ENCODE results near the gene BTBD9. TPM values are rescaled to one million over a fixed set of nuclear protein-coding genes. Genes with fewer than 3 reads are reported as not detected.

The BTBD9 gene
- total RNA-seq, 2 experiments from 2014 or later: 6.2 to 6.4 TPM

DNA sequence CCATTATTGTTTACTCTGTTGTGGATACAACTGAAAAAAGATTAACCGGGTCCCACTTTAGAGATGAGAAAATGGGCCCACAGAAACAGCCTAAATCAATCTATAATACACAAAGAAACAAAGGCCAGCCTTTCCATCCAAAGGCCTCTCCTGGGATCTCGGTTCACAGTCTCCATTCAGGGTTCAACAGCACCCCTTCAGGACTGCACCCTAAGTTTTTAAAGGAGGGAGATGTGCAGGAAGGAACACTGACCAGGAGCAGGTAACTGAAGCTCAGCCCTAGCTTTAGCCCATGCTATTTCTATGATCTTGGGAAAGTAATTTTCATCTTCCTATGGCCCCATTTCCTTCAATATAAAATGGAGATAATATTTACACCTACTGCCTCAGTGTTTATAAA, 147.7 kb downstream of the BTBD9 start:
- ATAC-seq (no peak), DNase-seq (no peak)
- Mint-ChIP-seq H3K27me3 (no peaks in the 10 kb centered on the region), H3K9me3 (no peaks in the 10 kb centered on the region), H3K36me3 (ENCODE audit: low read depth) (no peaks in the 10 kb centered on the region), H3K4me1 (ENCODE audit: low read depth) (peaks cover 3% of the 10 kb centered on the region), H3K4me3 (no peak overlapping the region), H3K27ac (no peak overlapping the region)
- POLR2A ChIA-PET: no interaction called here
- TF ChIP-seq, protein P1, sequence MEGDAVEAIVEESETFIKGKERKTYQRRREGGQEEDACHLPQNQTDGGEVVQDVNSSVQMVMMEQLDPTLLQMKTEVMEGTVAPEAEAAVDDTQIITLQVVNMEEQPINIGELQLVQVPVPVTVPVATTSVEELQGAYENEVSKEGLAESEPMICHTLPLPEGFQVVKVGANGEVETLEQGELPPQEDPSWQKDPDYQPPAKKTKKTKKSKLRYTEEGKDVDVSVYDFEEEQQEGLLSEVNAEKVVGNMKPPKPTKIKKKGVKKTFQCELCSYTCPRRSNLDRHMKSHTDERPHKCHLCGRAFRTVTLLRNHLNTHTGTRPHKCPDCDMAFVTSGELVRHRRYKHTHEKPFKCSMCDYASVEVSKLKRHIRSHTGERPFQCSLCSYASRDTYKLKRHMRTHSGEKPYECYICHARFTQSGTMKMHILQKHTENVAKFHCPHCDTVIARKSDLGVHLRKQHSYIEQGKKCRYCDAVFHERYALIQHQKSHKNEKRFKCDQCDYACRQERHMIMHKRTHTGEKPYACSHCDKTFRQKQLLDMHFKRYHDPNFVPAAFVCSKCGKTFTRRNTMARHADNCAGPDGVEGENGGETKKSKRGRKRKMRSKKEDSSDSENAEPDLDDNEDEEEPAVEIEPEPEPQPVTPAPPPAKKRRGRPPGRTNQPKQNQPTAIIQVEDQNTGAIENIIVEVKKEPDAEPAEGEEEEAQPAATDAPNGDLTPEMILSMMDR (IDR thresholded peaks at IDR 0.05): no peak
- CTCF ChIA-PET: interaction anchor here (2.1 kb wide), 1 partner anchor 458 kb away, joined by 6 read pairs; no protein-coding TSS in a partner anchor
- intact Hi-C loops (cut with micrococcal nuclease): loop anchor here (5.0 kb wide), 1 partner anchor 795 kb away; the partner anchor contains the start of gene MDGA1

DNA sequence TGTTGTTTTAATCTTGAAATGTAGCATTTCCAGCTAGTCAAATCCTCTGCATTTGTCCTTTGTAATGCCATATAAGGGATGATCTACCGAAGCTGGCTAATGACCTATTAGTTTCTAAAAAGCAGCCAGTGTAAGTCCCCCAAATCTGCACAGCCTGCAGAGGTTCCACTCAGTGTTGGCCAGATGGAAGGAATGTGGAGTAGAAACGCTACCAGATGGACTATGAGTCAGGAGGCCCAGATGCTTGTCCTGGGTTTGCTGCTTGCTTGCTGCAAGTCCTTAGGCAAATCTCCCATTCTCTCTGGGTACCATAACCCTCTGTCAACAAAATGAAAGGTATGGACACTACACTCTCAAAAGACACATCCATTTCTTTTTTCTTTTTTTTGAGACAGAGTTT, 149.8 kb downstream of the BTBD9 start:
- Mint-ChIP-seq H3K9me3 (no peaks in the 10 kb centered on the region), H3K27ac (no peak overlapping the region)

DNA sequence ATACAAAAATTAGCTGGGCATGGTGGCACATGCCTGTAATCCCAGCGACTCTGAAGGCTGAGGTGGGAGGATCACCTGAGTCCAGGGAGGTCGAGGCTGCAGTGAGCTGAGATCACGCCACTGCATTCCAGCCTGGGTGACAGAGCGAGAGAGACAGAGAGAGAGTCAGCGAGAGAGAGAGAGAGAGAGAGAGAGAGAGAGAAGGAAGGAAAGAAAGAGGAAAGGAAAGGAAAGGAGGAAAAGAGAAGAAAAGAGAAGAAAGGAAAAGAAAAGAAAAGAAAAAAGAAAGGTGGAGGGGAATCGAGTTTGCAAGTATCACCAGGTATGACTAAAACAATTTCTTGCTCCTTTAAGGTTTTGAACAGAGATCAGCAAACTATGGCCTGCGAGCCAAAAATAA, 152.3 kb downstream of the BTBD9 start:
- Mint-ChIP-seq H3K4me1 (ENCODE audit: low read depth) (no peaks in the 10 kb centered on the region), H3K4me3 (no peak overlapping the region), H3K27me3 (no peaks in the 10 kb centered on the region), H3K9me3 (no peaks in the 10 kb centered on the region), H3K36me3 (ENCODE audit: low read depth) (no peaks in the 10 kb centered on the region), H3K27ac (no peak overlapping the region)
- TF ChIP-seq, protein P1 (IDR thresholded peaks at IDR 0.05): no peak
- ChIA-PET POLR2A (no interaction called here), CTCF (interaction anchor here (1.4 kb wide), 1 partner anchor 795 kb away, joined by 3 read pairs; no protein-coding TSS in a partner anchor)
- DNase-seq: no peak
- ATAC-seq: no peak
- intact Hi-C loops (cut with micrococcal nuclease): no loop called here

More for the DNA sequence above, 149.8 kb downstream of the BTBD9 start:
- ATAC-seq (no peak), DNase-seq (no peak)
- CTCF ChIA-PET: no interaction called here
- Mint-ChIP-seq H3K4me1 (ENCODE audit: low read depth) (no peaks in the 10 kb centered on the region), H3K36me3 (ENCODE audit: low read depth) (no peaks in the 10 kb centered on the region), H3K27me3 (no peaks in the 10 kb centered on the region), H3K4me3 (no peak overlapping the region)
- POLR2A ChIA-PET: no interaction called here
- TF ChIP-seq, protein P1 (IDR thresholded peaks at IDR 0.05): no peak
- intact Hi-C loops (cut with micrococcal nuclease): loop anchor here (5.0 kb wide), 1 partner anchor 793 kb away; the partner anchor contains the start of gene MDGA1

DNA sequence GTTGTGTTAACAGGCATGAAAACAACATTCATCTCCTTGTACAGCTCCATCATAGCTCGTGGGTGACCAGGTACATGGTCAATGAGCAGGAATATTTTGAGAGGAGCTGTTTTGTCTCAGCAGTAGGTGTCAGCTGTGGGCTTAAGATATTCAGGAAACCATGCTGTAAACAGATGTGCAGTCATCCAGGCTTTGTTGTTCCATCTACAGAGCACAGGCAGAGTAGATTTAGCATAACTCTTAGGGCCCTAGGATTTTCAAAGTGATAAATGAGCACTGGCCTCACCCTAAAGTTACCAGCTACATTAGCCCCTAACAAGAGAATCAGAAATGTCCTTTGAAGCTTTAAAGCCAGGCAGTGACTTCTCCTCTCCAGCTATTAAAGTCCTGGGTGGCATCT, 154.2 kb downstream of the BTBD9 start:
- H3K4me1 Mint-ChIP-seq (ENCODE audit: low read depth): no peaks in the 10 kb centered on the region
- no peaks in the 10 kb centered on the region for H3K27me3 Mint-ChIP-seq
- no peak overlapping the region for H3K27ac Mint-ChIP-seq
- no peak for DNase-seq
- TF ChIP-seq, protein P1 (IDR thresholded peaks at IDR 0.05): no peak
- H3K9me3 Mint-ChIP-seq: no peaks in the 10 kb centered on the region
- H3K4me3 Mint-ChIP-seq: no peak overlapping the region
- no peaks in the 10 kb centered on the region for H3K36me3 Mint-ChIP-seq (ENCODE audit: low read depth)
- ChIA-PET CTCF (interaction anchor here (1.2 to 5.3 kb wide), 3 partner anchors 9 to 17 kb away, joined by 3 to 33 read pairs (median 3); no protein-coding TSS in a partner anchor), POLR2A (interaction anchor here (0.8 kb wide), 1 partner anchor 10 kb away, joined by 3 read pairs; no protein-coding TSS in a partner anchor)
- intact Hi-C loops (cut with micrococcal nuclease): no loop called here
- no peak for ATAC-seq

DNA sequence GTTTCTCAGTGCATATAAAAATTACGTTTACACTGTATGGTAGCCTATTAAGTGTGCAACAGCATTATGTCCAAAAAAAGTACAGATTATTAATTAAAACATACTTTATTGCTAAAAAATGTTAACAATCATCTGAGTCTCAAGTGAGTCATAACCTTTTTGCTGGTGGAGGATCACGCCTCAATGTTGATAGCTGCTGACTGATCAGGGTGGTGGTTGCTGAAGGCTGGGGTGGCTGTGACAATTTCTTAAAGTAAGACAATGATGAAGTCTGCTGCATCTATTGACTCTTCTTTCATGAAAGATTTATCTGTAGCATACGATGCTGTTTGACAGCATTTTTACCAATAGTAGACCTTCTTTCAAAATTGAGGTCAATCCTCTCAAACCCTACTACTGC, 155.1 kb downstream of the BTBD9 start:
- no peak overlapping the region for H3K27ac Mint-ChIP-seq
- no peaks in the 10 kb centered on the region for H3K27me3 Mint-ChIP-seq
- H3K4me3 Mint-ChIP-seq: no peak overlapping the region
- ChIA-PET CTCF (interaction anchor here (1.2 to 5.3 kb wide), 2 partner anchors 10 to 17 kb away, joined by 3 to 33 read pairs; no protein-coding TSS in a partner anchor), POLR2A (no interaction called here)
- TF ChIP-seq, protein P1 (IDR thresholded peaks at IDR 0.05): no peak
- no peaks in the 10 kb centered on the region for H3K9me3 Mint-ChIP-seq
- ATAC-seq: no peak
- no peaks in the 10 kb centered on the region for H3K36me3 Mint-ChIP-seq (ENCODE audit: low read depth)
- DNase-seq: no peak
- H3K4me1 Mint-ChIP-seq (ENCODE audit: low read depth): no peaks in the 10 kb centered on the region
- intact Hi-C loops (cut with micrococcal nuclease): no loop called here
